Measurements from ENCODE around the gene UBE3C.
A peak's percentile ranks its signal among the peaks of the same experiment; 100 is the strongest.
"Not testable (repeated sequence)": the region's sequence is repeated elsewhere in the genome, so short reads cannot be mapped to it uniquely, and the experiment has no call there.

Gene UBE3C

GRCh38 chr7:157239571-157240270 lies 101.0 kb downstream of the UBE3C start:
- no peak for DNase-seq

GRCh38 chr7:157241631-157242030 lies 102.9 kb downstream of the UBE3C start:
- DNase-seq = no peak

GRCh38 chr7:157244516-157245294 lies 106.0 kb downstream of the UBE3C start:
- DNase-seq = no peak

GRCh38 chr7:157246052-157246451 lies 107.3 kb downstream of the UBE3C start:
- no peak for DNase-seq

GRCh38 chr7:157248659-157249058 lies 109.9 kb downstream of the UBE3C start:
- no peak for DNase-seq

- peak; percentile 72 for DNase-seq
Observed at GRCh38 chr7:157250605-157251228, 112.0 kb downstream of the UBE3C start.

- DNase-seq = not testable (repeated sequence)
Observed at GRCh38 chr7:157251817-157252216, 113.1 kb downstream of the UBE3C start.

- no peak for DNase-seq
Observed at GRCh38 chr7:157253850-157254249, 115.1 kb downstream of the UBE3C start.

GRCh38 chr7:157254781-157255180 lies 116.1 kb downstream of the UBE3C start:
- DNase-seq = not testable (repeated sequence)

- no peak for DNase-seq
Observed at GRCh38 chr7:157255201-157255606, 116.5 kb downstream of the UBE3C start.

- DNase-seq = no peak
Observed at GRCh38 chr7:157263156-157263555, 124.4 kb downstream of the UBE3C start.

- DNase-seq = no peak
Observed at GRCh38 chr7:157265051-157265450, 126.3 kb downstream of the UBE3C start.

GRCh38 chr7:157266272-157266671 lies 127.5 kb downstream of the UBE3C start:
- DNase-seq = peak; percentile 26

GRCh38 chr7:157267516-157267915 lies 128.8 kb downstream of the UBE3C start:
- DNase-seq = no peak

- DNase-seq = no peak
Observed at GRCh38 chr7:157267956-157268355, 129.2 kb downstream of the UBE3C start.

- DNase-seq = no peak
Observed at GRCh38 chr7:157268540-157268939, 129.8 kb downstream of the UBE3C start.

GRCh38 chr7:157269341-157270059 lies 130.8 kb downstream of the UBE3C start:
- no peak for DNase-seq

- DNase-seq = no peak
Observed at GRCh38 chr7:157270060-157270444, 131.3 kb downstream of the UBE3C start.

GRCh38 chr7:157271315-157271990 lies 132.7 kb downstream of the UBE3C start:
- peak; percentile 50 for DNase-seq

- peak; percentile 99 for DNase-seq
Observed at GRCh38 chr7:157271991-157272324, 133.2 kb downstream of the UBE3C start.

GRCh38 chr7:157272351-157273207 lies 133.9 kb downstream of the UBE3C start:
- no peak for DNase-seq

All from fibroblast of skin of back (primary cell).